NCI-H1694 (cell line): Measurements from ENCODE around the gene GSTCD.
"Not testable (repeated sequence)": the region's sequence is repeated elsewhere in the genome, so short reads cannot be mapped to it uniquely, and the experiment has no call there.

Source experiments
- DNase-seq: peaks from one replicate; lab custom pipeline; 2025; lab: John Stamatoyannopoulos, UW

The GSTCD gene

DNA sequence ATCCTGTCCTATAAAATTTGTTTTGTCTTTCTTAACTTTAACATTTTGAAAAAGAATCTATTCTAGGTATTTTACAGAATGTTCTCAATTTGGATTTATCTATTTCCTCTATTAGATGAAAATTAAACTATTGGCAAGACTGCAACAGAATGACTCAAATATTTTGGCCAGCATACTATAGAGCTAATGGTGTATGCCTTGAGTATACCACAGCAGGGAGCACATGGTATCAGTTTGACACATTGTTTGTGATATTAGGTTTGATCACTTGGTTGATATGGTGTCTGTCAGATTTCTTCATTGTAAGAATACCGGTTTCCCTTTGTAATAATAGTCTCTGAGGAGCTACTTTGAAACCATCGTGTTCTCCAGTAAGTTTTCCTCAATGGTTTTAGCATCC lies 98.9 kb downstream of the GSTCD start:
- DNase-seq = no peak

DNA sequence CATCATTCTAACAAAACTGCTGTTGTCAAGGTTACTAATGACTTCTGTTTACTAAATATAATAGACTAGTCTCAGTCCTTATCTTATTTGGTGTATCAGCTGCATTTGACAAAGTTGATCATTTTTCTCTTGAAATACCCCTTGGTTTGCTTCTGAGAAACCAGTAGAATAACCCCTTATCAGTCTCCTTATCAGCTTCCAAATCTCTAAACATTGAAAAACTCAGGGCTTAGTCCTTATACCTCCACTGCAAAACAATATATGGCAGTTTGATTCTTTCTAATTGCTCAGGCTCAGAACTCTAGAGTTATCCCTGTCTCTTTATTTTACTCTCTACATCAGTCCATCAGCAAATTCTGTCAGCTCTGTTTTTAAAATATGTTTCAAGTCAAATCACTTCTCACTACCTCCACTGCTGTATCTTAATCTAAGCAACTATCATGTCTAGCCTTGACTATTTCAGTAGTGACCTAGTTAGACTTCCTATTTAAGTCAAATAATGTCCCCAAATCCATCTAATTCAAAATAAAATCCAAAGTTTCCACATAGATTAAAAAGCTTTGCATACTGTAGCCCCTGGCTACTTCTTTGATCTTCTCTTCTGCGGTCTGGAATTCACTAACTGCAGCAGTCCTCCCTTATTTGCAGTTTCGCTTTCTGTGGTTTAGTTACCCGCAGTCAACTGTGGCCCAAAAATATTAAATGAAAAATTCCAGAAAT lies 99.6 kb downstream of the GSTCD start:
- no peak for DNase-seq

DNA sequence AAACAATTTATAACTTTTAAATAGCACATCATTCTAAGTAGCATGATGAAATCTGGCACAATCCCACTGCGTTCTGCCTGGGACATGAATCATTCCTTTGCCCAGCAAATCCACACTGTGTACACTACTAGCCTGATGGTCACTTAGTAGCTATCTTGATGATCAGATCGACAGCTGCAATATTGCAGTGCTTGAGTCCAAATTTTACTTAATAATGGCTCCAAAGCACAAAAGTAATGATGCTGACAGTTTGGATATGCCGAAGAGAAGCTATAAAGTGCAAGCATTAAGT lies 100.1 kb downstream of the GSTCD start:
- no peak for DNase-seq

- DNase-seq = no peak
Observed at GRCh38 chr4:105815701-105816100, 107.1 kb downstream of the GSTCD start.

- DNase-seq = no peak
Observed at GRCh38 chr4:105822061-105822460, 113.5 kb downstream of the GSTCD start.

DNA sequence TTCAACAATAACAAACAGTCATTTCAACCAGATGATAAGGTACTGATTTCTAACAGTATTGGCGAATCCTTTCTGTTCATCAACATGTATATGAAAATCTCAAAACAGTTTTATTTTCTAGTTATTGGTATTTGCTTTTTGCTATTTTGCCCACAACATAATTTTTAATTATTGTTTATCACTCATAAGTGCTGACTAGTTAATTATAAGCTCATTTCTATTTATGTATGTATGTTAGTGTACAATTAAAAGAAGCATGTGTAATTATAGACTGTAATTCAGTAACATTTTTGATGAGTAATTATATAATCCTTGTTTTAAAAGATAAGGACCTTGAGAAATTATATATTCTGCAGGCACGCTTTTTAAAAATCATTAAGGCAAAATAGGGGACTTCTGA lies 119.5 kb downstream of the GSTCD start:
- no peak for DNase-seq

GRCh38 chr4:105831189-105831588 lies 122.6 kb downstream of the GSTCD start:
- no peak for DNase-seq

DNA sequence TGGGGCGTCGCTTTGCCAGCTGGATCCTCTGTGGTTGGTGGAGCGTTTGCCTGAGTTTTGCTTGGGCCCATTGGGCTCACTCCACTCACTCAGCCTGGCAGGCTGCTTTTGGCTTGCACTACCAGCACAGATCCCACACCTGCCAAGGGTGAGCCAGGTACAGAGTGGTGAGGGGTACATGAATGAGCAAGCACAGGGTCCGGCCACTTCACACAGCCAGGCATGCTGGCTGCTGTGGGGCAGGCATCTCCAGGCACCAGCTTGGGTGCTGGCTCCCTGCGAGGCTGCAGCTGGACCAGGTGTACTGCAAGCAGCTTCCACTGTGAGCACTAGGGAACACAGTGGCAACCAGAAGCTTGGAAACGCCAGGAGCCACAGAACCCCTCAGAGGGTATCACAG lies 126.6 kb downstream of the GSTCD start:
- DNase-seq = no peak

DNA sequence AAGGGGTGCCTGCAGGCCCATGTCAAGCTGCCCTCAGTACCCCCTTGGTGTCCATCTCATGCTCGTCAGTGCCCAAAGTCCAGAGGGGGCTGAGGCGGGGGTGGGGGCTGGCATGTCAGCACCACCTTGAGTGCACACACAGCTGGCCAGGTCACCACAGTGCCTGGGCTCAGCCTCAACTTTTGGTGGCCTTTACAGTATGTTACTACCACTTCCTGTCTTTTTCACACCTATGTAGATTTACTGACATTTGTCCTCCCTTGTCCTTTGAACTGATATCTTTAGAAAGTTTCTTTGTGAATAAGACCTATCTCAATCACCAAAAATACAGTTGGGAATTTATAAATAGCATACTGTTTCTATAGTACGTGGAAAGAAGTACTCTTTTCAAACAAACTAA lies 128.0 kb downstream of the GSTCD start:
- no peak for DNase-seq

DNA sequence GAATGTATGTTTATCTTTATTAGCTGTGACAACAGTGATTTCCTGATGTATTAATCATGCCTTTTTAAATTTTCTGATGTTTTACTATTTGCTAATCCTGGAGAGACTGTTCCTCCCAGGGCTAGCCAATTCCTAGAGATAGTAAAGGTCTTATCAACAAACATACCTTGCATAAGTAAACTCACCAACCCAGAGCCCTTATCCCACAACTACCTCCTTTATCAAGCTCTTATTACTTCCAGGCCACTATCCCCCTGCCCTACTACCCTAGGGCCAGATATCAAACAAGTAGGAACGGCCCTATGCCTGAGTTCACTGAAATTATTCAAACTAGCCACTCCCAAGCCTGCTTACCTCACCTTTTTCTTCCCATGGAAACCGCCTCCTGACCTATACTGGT lies 128.5 kb downstream of the GSTCD start:
- no peak for DNase-seq

- no peak for DNase-seq
Observed at GRCh38 chr4:105838082-105838481, 129.5 kb downstream of the GSTCD start.

DNA sequence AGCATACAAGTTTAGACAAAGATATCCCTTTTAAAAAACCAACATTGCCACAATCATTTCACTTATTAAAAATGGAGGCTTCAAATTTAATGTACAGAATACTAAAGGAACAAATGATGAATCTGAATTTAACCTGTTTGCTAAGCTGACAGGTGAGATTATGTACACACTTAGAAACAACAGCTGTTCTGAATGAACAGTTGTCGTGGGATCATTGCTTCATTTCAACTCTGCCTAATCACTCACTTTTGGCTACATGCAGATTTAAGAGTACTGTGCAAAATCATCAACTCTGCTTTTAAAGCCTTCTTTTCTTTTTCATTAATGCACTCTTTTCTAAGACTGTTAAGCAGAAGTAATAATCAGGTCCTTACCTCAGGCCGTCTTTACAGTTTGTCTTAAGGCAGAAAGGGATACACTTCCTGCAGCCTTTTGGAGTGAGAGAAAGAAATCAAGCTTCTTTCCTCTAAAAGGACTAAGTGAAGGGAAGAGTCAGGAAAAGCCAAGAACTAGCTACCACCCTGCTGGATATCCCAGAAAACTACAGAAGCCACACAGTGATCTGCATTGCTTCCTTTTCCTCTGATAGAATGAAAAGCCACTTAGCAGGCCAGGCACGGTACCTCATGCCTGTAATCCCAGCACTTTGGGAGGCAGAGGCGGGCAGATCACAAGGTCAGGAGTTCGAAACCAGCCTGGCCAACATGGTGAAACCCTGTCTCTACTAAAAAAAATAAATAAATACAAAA lies 132.0 kb downstream of the GSTCD start:
- no peak for DNase-seq

GRCh38 chr4:105843941-105844340 lies 135.4 kb downstream of the GSTCD start:
- DNase-seq = no peak

DNA sequence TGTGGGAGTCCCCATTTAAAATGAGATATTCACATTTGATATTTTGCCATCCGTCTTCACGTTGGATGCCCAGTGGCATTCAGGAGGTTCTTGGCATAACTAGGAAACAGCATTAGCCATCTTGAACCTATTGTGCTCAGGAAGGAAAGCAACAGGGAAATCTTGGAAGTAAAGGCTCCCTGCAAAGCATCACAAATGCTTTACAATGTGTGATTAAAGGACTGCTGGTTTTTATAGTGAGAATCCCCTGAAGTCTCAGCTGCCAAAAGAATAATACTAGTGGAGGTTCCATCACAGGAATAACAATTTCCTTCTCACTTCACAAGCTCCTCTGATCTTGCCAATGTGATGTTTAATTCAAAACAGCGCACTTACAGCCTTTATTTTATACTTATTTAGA lies 137.0 kb downstream of the GSTCD start:
- no peak for DNase-seq

DNA sequence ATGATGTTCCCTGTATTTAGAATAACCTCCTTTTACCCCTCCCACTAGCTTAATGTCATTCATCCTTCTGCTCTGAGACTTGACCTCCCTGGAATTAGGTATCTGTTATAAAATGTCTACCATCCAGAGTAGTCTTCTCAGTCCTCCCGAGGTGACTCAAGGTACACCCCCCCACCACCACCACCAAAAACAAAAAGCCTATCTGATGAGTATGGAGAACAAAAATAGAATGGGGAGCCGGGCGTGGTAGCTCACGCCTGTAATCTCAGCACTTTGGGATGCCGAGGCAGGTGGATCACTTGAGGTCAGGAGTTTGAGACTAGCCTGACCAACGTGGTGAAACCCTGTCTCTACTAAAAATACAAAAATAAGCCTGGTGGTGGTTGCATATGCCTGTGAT lies 139.8 kb downstream of the GSTCD start:
- DNase-seq = not testable (repeated sequence)

DNA sequence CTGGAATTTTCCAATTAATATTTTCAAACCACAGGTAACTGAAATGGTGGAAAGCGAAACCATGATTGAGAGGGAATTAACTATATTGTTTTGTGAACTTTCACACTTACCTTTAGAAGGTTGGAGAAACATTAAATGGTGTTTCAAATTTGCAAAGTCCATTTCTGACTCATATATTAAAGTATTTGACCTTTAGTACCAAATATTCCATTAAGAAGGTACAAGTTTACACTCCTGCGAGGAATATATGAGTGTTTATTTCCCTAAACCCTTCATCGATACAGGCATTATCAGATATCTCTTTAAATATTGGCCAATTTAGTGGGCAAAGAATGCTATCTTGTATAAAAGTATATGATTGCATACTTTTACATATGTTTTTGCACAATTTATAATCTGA lies 142.6 kb downstream of the GSTCD start:
- DNase-seq = no peak

- DNase-seq = not testable (repeated sequence)
Observed at GRCh38 chr4:105852230-105852629, 143.6 kb downstream of the GSTCD start.

DNA sequence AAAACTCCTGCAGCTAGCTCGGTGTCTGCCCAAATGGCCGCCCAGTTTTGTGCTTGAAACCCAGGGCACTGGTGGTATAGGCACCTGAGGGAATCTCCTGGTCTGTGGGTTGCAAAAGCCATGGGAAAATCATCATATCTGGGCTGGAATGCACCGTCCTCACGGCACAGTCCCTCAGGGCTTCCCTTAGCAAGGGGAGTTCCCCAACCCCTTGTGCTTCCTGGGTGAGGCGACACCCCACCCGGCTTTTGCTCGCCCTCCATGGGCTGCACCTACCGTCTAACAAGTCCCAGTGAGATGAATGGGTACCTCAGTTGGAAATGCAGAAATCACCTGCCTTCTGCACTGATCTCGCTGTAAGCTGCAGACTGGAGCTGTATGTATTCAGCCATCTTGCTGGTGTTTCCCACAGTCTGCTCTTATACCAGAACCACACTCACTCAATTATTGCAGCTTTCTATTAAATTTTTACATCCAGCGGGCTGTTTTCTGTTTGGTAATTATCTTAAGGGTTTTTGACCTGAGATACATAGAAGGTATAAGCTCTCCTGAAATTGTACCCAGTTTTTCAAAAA lies 150.0 kb downstream of the GSTCD start:
- DNase-seq = no peak

GRCh38 chr4:105859233-105859632 lies 150.6 kb downstream of the GSTCD start:
- DNase-seq = no peak

DNA sequence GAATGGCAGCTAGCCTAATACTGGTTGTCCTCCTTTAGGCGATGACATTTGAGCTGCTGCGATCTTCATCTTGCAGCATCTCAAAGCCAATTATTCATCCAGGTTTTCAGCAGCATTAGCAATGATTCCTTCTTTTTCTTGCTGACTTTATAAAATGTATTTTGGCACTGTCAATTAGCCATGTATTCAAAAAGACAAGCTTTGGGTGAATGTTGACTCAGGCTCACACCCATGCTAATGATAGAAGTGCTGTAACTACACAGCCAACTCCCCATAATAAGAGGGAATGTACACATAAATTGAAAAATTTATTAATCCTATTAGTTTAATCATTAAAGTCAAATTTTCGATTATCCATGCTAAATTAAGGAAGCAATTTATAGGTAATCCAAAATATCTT lies 162.4 kb downstream of the GSTCD start:
- no peak for DNase-seq

GRCh38 chr4:105871997-105872396 lies 163.4 kb downstream of the GSTCD start:
- DNase-seq = no peak

DNA sequence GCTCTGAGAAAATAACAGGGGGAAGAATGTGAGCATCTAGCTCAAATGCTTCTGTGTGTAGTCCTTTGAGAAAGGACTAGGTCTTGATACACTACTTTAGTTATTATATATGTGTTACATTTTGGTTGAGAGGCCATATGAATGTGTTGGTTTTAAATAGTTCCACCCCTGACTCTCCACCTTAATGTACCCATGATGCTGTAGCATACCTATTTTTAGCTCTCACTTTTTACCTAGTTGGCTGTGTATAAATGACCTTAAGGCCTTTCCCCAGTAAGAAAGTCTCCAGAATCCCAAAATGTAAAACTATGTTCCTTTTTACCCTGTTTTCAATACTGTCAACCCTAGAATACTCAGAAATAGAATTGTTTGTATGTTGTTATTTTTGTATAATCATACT lies 166.6 kb downstream of the GSTCD start:
- DNase-seq = no peak

DNA sequence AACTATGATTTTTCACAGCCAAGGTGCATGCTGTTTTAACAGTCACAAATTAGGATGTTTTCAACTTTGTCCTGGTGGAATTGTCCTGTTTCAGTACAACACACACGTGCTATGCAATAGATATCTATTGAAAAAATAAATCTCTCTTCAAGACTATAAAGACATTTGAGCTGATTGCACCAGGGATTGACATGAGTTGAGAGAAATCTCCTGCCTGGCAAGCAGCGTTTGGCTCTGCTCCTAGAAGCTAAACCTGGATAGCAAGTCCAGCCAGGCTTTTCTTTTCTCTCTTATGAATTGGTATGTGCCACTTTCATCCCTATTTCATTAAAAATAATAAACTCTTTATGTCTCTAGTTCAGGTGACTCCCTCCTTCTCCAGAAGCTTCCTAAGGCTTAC lies 170.1 kb downstream of the GSTCD start:
- DNase-seq = no peak

GRCh38 chr4:105887508-105887907 lies 178.9 kb downstream of the GSTCD start:
- DNase-seq = no peak
